GM21515 (cell line): ENCODE measurements around the gene SPRED2.

Experiments used
- ATAC-seq: cut with Tn5 transposase; IDR thresholded peaks from one replicate; pipeline ENCODE4 v1.9.1; 2021; ENCODE audit not compliant: unreplicated experiment

Gene SPRED2

DNA sequence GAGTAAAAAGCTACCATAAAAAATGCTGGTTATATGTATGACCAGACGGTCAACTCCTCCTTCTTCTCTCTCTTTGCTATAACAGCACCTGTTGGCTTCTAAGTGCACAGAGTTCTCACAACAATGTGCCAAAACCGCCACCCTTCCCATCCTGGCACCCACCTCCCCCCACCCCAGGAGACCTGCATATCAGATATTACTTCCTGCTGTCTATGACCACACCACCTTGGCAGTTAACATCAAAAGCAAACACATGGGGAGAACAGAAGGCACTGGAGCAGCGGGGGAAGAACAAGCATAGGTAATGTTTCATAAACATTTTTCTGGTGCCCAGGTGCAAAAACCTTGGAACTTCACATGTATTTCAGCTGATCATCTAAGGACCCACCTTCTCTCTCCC lies 15.5 kb downstream of the SPRED2 start:
- no peak for ATAC-seq

- ATAC-seq: no peak
These were observed 16.1 kb downstream of the SPRED2 start for GRCh38 chr2:65416321-65416720.

DNA sequence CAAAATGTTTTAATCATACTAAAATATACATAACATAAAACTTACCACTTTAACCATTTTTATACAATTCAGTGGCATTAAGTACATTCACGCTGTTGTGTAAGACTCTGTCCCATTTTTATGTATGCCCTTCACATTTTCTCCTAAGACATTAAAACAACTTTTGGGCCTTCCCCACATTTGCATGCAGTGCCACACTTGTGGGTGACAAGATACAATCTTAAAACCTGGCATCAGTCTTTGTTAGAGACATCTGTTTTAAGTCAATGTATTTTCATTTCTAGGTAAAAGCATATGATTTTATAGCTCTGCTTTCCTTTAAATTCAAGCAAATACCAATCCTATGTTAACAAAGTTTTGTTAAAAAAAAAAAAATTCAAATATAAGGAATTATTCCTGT lies 17.3 kb downstream of the SPRED2 start:
- no peak for ATAC-seq

GRCh38 chr2:65413610-65414009 lies 18.8 kb downstream of the SPRED2 start:
- no peak for ATAC-seq

DNA sequence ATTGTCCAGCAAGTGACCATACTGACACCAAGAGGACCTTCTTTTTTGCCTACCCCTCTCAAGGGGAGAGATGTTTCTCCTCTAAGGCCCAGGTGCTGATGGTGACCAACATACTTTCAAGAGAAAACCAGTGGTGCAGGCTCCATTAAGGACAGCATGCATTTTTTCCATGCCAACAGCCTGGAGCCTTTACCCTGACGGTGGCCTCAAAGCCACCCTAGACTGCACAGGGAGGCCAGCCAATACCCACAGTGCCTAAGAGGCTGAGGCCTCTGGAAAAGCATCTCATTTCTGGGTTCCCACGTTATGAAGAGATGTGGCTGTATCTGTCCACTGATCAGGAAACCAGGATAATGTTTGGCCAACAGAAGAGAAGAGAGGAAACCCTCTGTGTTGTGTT lies 19.3 kb downstream of the SPRED2 start:
- ATAC-seq: no peak

GRCh38 chr2:65411056-65411795 lies 21.2 kb downstream of the SPRED2 start:
- ATAC-seq: no peak

DNA sequence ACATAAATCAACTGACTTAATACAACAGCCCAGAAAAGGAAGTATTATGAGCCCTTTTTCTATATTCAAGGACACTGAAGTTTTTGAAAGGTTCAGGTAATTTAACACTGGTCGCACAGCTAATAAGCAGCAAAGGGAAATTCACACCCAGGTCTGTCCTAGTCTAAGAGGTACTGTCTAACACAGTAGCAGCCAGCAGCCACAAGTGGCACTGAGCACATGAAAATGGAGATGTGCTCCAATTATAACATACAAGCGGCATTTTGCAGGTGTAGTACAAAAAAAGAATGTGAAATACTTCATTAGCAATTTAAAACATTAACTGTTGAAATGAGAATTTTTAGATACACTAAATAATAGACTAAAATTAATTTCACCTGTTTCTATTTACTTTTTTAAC lies 23.4 kb downstream of the SPRED2 start:
- no peak for ATAC-seq

DNA sequence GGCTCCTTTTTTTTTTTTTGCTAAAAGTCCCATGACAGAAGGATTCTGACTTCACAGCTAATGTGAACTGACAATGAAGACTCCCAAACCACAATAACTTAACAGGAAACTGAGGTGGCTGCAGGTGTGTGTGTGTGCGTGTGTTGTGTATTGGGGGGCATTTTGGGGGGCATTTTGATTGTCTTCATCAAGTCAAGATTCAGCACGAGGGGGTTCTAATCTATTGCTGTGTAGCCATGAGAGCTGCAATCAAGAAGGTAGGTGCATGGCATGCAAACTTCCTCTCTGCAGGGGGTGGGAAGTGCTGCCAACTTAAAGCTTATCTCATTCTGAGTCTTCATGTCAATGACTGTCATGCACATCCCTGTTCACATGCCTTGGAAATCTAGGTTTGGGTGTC lies 25.2 kb downstream of the SPRED2 start:
- no peak for ATAC-seq

DNA sequence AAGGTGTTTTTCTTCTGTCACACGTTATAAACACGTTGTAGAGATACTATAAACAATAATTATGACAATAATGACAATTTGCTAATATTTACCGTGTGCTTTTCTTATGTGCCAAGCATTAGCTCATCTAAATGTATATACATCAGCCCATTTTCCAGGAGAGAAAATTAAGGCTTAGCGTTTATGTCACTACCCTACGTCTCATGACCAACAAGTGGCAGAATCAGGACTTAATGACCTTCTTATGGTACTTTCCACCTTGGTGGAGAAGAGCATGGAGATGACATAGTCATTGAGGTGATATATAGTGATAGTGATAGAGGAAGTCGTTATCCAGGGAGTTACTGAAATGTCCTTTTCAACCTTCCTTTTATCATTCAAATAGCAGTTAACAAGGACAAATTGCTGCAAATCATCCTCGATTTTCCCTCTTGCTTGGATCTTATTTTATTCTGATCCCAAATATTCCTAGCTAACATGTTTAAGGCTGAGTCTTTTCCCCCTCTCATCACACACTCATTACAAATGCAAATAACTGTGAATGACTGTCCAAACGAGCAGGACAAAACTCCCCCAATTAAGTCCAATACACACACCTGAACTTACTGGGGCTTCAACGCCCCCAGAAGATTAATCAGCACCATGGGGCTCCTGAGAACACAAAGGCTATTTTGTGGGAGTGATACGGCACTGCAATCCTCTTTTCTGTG lies 27.3 kb downstream of the SPRED2 start:
- no peak for ATAC-seq

GRCh38 chr2:65403529-65403915 lies 28.9 kb downstream of the SPRED2 start:
- ATAC-seq: no peak

GRCh38 chr2:65402780-65403528 lies 29.4 kb downstream of the SPRED2 start:
- no peak for ATAC-seq

DNA sequence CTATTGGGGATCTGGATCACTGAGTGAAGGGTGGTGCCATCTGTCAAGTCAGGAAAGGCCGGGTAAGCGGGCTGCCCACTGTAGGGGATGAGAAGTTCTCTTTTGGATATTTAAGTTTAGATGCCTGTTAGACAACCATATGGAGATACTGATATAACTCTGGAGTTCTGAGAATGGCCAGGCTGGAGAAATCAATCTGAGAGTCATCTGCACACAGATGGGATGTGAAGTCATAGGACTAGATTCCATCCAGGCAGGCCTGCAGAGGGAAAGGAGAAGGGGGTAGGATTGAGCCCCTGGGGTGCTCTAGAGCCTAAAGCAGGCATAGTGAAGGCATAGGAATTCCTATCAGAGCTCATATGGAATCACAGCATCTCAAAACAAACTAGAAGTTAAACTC lies 30.1 kb downstream of the SPRED2 start:
- ATAC-seq: no peak

DNA sequence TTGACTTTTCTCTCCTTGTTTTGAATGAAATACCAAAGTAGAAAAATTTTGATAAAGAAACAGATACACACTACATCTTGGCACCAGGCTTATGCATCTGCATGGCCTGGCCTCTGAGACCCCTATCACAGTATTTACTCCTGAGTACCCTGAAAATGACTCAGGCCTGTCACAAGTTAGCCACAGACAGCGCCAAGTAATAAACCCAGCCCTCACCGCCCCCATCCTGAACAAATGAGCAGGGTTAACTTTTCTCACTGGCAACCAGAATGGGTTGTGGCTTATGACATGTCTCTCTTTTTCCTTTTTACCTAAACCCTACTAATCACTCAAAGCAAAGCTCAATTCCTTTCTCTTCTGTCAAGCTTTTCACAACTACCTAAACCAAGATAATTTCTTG lies 35.3 kb downstream of the SPRED2 start:
- ATAC-seq: no peak

GRCh38 chr2:65396348-65397026 lies 35.9 kb downstream of the SPRED2 start:
- ATAC-seq: no peak

GRCh38 chr2:65395621-65396347 lies 36.6 kb downstream of the SPRED2 start:
- no peak for ATAC-seq

GRCh38 chr2:65393743-65394422 lies 38.5 kb downstream of the SPRED2 start:
- ATAC-seq: no peak

DNA sequence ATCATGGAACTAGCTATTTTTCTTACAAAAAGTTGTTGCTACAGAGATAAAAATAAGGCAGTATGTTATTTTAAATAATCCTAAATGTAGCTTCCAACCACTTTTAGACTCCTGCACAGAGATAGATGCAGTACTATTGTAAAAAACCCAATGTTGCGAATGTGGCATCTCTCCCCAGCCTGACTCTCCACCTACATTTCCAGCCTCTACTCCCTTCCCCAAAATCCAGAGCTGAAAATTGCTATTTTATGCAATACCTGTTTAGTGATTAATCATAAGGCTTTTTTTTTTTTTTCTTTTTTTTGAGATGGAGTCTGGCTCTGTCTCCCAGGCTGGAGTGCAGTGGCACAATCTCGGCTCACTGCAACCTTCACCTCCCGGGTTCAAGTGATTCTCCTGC lies 39.4 kb downstream of the SPRED2 start:
- ATAC-seq: no peak

GRCh38 chr2:65392609-65393008 lies 39.8 kb downstream of the SPRED2 start:
- no peak for ATAC-seq

DNA sequence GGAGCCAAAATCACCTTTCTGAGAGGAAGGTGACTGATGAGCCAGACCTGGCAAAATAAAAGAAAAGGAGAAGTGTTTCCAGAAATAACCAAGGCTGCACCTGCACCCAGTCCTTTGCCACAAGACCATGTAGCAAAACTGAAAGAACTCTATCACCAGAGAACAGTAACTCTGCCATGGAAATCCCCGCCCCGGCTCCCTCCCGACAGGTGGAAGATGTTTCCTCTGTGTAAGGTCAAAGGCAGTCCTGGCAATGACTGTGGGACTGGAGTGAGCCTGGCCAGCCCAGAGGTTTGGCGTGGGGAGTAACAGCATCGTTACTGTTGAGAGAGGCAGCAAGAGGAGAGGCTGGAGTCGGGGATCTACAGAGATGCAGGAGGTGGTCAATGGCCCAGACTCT lies 42.3 kb downstream of the SPRED2 start:
- ATAC-seq: peak; percentile 74

- no peak for ATAC-seq
These were observed 42.9 kb downstream of the SPRED2 start for GRCh38 chr2:65389476-65389875.
